Measurements from ENCODE around the gene CHST2. TPM values are rescaled to one million over a fixed set of nuclear protein-coding genes. Genes with fewer than 3 reads are reported as not detected.

Gene CHST2
- polyA plus RNA-seq, 4 donors: 0.81 to 3.4 (median 2.2) TPM; not detected in 1

DNA sequence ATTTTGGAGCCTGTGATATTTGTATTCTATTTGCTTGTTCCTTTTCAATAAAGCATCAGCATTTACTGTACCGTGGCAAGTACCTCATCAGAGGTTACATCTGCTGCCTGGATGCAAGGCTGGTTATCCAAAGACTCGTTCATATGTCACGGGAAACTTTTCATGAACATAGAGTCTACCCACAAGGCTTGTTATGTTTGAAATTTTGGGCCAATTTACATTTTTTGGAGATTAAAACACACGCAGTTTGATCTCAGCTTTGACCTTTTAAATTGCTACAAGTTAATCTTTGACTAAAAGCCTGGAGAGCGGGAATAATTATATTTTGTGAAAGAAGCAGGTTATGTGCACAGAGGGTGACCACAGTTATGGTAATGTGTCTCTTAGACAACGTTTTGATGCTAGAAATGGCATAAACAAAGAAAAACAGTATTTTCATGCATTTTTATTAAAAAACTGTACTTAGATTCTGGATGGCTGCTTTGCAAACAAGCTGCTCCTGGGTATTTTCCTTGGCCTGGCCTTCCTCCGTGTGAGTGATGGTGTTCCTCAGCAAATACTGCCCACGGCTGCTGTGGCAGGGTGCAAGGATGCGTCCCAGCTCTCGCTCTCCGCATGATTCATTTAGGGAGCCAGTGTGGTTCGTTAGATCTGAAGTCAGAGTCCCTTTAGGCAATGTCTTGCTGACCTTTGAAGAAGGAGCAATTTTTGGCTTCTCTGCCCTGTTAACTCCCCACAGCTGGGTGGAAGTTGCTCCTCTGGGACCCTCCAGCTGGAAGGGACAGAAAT, 27.1 kb downstream of the CHST2 start:
- Histone ChIP-seq H3K9me3 (ENCODE audit: control insufficient read depth in 2 of 2, insufficient read depth in 1 of 2, low read depth in 1 of 2, low read length in 1 of 2) (no peaks in the 10 kb centered on the region), H3K27me3 (ENCODE audit: control insufficient read depth in 3 of 3, insufficient read depth in 3 of 3, low read length in 3 of 3) (no peaks in the 10 kb centered on the region), H3K4me1 (ENCODE audit: control insufficient read depth in 3 of 3, insufficient read depth in 2 of 3, low read depth in 1 of 3, low read length in 2 of 3) (no peaks in the 10 kb centered on the region), H3K36me3 (ENCODE audit: control insufficient read depth in 3 of 3, insufficient read depth in 2 of 3, low read depth in 1 of 3, low read length in 3 of 3) (no peaks in the 10 kb centered on the region), H3K27ac (ENCODE audit: low read depth in 1 of 3, low read length in 2 of 3) (no peak overlapping the region), H3K4me3 (ENCODE audit: low read depth in 1 of 3, low read length in 3 of 3) (no peak overlapping the region)
- WGBS, 3 donors: 59 to 67% (median 61%) methylated on average over 12 of the region's 12 CpGs
- FAIRE-seq: no peak
- DNase-seq: no peak

DNA sequence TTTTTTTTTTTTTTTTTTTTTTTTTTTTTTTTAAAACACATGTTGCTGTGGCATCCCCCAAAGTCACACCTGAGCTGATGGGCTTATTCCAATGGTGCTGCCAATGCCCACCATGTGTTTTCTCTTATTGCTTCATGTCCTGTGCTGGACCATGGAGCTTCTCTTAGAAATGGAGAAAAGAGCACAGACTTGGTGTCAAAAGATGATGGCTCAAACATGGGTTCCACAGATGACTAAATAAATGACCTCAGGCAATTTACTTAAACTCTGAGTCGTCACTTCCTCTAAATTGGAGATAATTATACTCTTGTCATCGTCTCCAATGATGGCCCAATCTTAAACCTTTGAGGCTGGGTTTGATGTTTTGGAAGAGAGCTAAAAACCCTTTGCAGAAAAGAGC, 28.1 kb downstream of the CHST2 start:
- H3K9me3 ChIP-seq (ENCODE audit: control insufficient read depth in 2 of 2, insufficient read depth in 1 of 2, low read depth in 1 of 2, low read length in 1 of 2): no peaks in the 10 kb centered on the region
- no peak for FAIRE-seq
- DNase-seq: no peak

DNA sequence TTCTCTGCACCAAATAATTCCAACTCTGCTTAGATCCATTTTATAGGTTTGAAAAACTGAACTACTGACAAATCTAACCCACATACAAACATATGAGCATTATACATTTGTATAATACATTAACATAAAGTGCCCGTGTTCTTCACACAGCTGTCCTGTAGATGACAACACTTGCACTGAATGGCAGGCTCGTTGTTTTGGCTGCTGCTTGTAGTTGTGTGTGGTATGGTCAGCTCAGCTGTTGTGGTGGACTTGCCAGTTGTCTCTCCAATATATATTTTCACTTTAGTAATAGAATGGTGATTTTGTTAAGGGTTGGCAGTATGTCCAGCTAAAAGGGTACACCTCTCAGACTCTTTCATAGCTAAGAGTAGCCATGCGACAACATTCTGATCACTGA, 30.5 kb downstream of the CHST2 start:
- Histone ChIP-seq H3K27ac (ENCODE audit: low read depth in 1 of 3, low read length in 2 of 3) (no peak overlapping the region), H3K9me3 (ENCODE audit: control insufficient read depth in 2 of 2, insufficient read depth in 1 of 2, low read depth in 1 of 2, low read length in 1 of 2) (no peaks in the 10 kb centered on the region), H3K27me3 (ENCODE audit: control insufficient read depth in 3 of 3, insufficient read depth in 3 of 3, low read length in 3 of 3) (no peaks in the 10 kb centered on the region), H3K36me3 (ENCODE audit: control insufficient read depth in 3 of 3, insufficient read depth in 2 of 3, low read depth in 1 of 3, low read length in 3 of 3) (no peaks in the 10 kb centered on the region), H3K4me3 (ENCODE audit: low read depth in 1 of 3, low read length in 3 of 3) (no peak overlapping the region), H3K4me1 (ENCODE audit: control insufficient read depth in 3 of 3, insufficient read depth in 2 of 3, low read depth in 1 of 3, low read length in 2 of 3) (no peaks in the 10 kb centered on the region)
- WGBS, 3 donors: 86 to 92% (median 91%) methylated on average over 3 of the region's 3 CpGs
- FAIRE-seq: no peak
- no peak for DNase-seq

More for the DNA sequence above, 28.1 kb downstream of the CHST2 start:
- 65 to 69% (median 66%) methylated on average over 2 of the region's 2 CpGs for WGBS, 3 donors
- Histone ChIP-seq H3K36me3 (ENCODE audit: control insufficient read depth in 3 of 3, insufficient read depth in 2 of 3, low read depth in 1 of 3, low read length in 3 of 3) (no peaks in the 10 kb centered on the region), H3K4me1 (ENCODE audit: control insufficient read depth in 3 of 3, insufficient read depth in 2 of 3, low read depth in 1 of 3, low read length in 2 of 3) (no peaks in the 10 kb centered on the region), H3K27me3 (ENCODE audit: control insufficient read depth in 3 of 3, insufficient read depth in 3 of 3, low read length in 3 of 3) (no peaks in the 10 kb centered on the region), H3K27ac (ENCODE audit: low read depth in 1 of 3, low read length in 2 of 3) (no peak overlapping the region), H3K4me3 (ENCODE audit: low read depth in 1 of 3, low read length in 3 of 3) (no peak overlapping the region)

DNA sequence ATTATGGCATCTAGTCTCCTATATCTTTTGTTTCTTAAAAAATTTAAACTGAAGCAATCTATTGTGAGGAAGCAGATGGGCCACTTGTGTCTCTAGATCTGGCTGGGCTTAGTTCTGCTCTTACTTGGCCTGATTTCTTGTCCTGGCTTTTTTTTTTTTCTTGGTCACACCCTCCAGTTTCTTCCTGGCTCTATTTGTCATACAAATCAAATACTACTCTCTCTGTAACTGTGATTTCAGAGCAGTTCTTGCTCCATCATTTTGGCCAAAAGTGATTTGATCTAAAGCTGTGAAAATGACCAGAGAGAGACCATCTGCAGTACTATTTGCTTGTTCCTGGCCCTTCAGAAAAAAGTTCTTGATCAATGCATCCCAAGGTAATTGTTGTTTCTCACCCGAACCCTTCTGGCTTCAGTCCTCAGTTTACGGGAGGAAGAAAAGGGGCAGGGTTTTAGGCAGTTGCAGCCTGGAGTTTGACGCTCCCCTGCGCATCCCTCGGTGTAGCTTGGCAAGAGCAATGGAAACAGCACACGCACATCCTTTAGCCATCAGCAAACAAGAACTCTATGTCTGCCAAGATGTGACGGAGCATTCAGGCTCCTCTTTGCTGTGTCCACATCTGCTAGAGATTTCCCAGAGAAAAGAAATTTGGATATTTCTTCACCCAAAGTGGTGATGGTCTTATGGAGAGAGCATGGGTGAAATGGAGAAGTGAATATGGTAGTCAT, 31.6 kb downstream of the CHST2 start:
- FAIRE-seq: no peak
- H3K9me3 ChIP-seq (ENCODE audit: control insufficient read depth in 2 of 2, insufficient read depth in 1 of 2, low read depth in 1 of 2, low read length in 1 of 2): no peaks in the 10 kb centered on the region
- DNase-seq: no peak
- H3K36me3 ChIP-seq (ENCODE audit: control insufficient read depth in 3 of 3, insufficient read depth in 2 of 3, low read depth in 1 of 3, low read length in 3 of 3): no peaks in the 10 kb centered on the region
- H3K4me1 ChIP-seq (ENCODE audit: control insufficient read depth in 3 of 3, insufficient read depth in 2 of 3, low read depth in 1 of 3, low read length in 2 of 3): no peaks in the 10 kb centered on the region
- WGBS, 3 donors: 67 to 86% (median 86%) methylated on average over 7 of the region's 7 CpGs
- no peak overlapping the region for H3K27ac ChIP-seq (ENCODE audit: low read depth in 1 of 3, low read length in 2 of 3)
- no peaks in the 10 kb centered on the region for H3K27me3 ChIP-seq (ENCODE audit: control insufficient read depth in 3 of 3, insufficient read depth in 3 of 3, low read length in 3 of 3)
- no peak overlapping the region for H3K4me3 ChIP-seq (ENCODE audit: low read depth in 1 of 3, low read length in 3 of 3)

DNA sequence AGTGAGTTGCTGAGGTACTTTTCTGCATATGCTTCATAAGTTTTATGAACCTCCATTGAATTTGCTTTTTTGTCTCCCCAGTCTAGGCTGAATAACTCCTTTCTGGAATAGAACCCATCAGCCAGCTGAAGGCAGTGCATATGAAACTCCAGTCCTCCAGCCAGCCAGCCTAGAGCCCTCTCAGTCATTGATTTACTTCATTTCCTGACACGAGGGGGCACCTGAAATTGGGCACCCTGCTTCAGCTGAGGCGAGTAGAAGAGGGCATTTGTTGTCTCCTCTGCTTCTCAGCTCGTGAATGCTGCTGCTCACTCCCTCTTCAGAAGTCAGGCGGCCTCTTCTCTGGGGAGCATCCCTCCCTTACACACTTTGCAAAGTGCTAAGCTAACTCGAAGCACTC, 32.5 kb downstream of the CHST2 start:
- no peak for DNase-seq
- Histone ChIP-seq H3K36me3 (ENCODE audit: control insufficient read depth in 3 of 3, insufficient read depth in 2 of 3, low read depth in 1 of 3, low read length in 3 of 3) (no peaks in the 10 kb centered on the region), H3K27me3 (ENCODE audit: control insufficient read depth in 3 of 3, insufficient read depth in 3 of 3, low read length in 3 of 3) (no peaks in the 10 kb centered on the region), H3K4me1 (ENCODE audit: control insufficient read depth in 3 of 3, insufficient read depth in 2 of 3, low read depth in 1 of 3, low read length in 2 of 3) (no peaks in the 10 kb centered on the region), H3K27ac (ENCODE audit: low read depth in 1 of 3, low read length in 2 of 3) (no peak overlapping the region), H3K4me3 (ENCODE audit: low read depth in 1 of 3, low read length in 3 of 3) (no peak overlapping the region), H3K9me3 (ENCODE audit: control insufficient read depth in 2 of 2, insufficient read depth in 1 of 2, low read depth in 1 of 2, low read length in 1 of 2) (no peaks in the 10 kb centered on the region)
- no peak for FAIRE-seq
- WGBS, 3 donors: 69 to 83% (median 81%) methylated on average over 5 of the region's 5 CpGs

DNA sequence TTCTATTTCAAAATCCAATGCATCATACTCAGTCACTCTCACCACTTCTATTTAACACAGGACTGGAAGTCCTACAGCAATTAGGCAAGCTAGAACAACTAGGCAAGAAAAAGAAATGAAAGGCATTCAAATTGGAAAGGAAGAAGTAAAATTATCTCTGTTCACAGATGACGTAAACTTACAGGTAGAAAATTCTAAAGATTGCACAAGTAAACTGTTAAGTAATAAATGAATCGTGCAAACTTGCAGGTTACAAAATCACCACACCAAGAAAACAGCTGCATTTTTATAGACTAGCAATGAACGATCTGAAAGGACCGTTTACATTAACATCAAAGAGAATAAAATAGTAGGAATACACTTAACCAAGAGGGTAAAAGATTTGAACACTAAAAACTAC, 36.2 kb downstream of the CHST2 start:
- Histone ChIP-seq H3K4me1 (ENCODE audit: control insufficient read depth in 3 of 3, insufficient read depth in 2 of 3, low read depth in 1 of 3, low read length in 2 of 3) (no peaks in the 10 kb centered on the region), H3K36me3 (ENCODE audit: control insufficient read depth in 3 of 3, insufficient read depth in 2 of 3, low read depth in 1 of 3, low read length in 3 of 3) (no peaks in the 10 kb centered on the region), H3K9me3 (ENCODE audit: control insufficient read depth in 2 of 2, insufficient read depth in 1 of 2, low read depth in 1 of 2, low read length in 1 of 2) (no peaks in the 10 kb centered on the region), H3K27ac (ENCODE audit: low read depth in 1 of 3, low read length in 2 of 3) (no peak overlapping the region), H3K4me3 (ENCODE audit: low read depth in 1 of 3, low read length in 3 of 3) (no peak overlapping the region), H3K27me3 (ENCODE audit: control insufficient read depth in 3 of 3, insufficient read depth in 3 of 3, low read length in 3 of 3) (no peaks in the 10 kb centered on the region)
- FAIRE-seq (no peak), DNase-seq (no peak)
- 39 to 68% (median 53%) methylated on average over 4 of the region's 4 CpGs for WGBS, 3 donors

DNA sequence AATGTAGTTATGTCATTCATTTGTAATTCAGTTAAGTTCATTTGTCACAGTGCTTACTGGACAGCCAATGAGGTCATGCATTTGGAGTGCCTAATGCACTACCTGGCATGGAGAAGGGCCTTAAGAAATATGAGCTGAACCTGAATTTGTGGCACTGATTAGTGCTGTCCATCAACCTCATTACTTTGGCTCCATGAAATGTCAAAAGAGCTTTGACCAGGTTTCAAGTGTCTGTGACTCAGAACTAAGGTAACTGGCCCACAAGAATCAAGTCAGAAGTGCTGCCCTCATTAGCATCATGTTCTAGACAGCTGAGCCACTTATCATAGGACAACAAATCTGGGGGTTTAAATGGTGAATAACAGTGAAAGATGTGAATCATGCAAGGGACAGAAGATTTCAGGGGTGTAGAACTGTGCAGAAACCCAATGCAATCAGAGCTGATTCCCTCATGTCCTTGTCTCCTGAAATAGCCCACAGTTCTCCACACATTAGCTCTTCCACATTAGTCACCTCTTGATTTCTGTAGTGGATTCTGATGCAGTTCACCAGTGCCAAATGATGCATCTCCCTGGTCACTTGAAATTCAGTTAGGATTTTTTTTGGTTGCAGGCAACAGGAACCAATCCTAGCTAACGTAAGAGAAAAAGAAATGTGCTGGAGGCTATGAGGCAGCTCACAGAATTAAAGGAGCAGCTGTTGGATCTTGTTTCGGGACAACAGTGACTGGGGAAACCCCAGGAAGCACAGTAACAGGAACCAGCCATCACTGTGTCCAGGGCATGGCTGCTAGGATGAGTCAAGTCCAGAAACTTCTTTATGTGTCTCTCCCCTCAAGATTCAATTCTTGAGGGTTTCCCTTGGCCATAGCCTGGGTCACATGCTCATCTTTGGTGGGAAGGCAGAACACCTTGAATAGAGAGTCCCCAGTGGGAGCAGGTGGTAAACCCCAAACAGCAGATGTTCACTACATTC, 38.7 kb downstream of the CHST2 start:
- no peak overlapping the region for H3K4me3 ChIP-seq (ENCODE audit: low read depth in 1 of 3, low read length in 3 of 3)
- H3K27me3 ChIP-seq (ENCODE audit: control insufficient read depth in 3 of 3, insufficient read depth in 3 of 3, low read length in 3 of 3): no peaks in the 10 kb centered on the region
- no peaks in the 10 kb centered on the region for H3K36me3 ChIP-seq (ENCODE audit: control insufficient read depth in 3 of 3, insufficient read depth in 2 of 3, low read depth in 1 of 3, low read length in 3 of 3)
- FAIRE-seq (no peak), DNase-seq (no peak)
- no peaks in the 10 kb centered on the region for H3K9me3 ChIP-seq (ENCODE audit: control insufficient read depth in 2 of 2, insufficient read depth in 1 of 2, low read depth in 1 of 2, low read length in 1 of 2)
- 40 to 53% (median 44%) methylated on average over 2 of the region's 2 CpGs for WGBS, 3 donors
- H3K4me1 ChIP-seq (ENCODE audit: control insufficient read depth in 3 of 3, insufficient read depth in 2 of 3, low read depth in 1 of 3, low read length in 2 of 3): no peaks in the 10 kb centered on the region
- no peak overlapping the region for H3K27ac ChIP-seq (ENCODE audit: low read depth in 1 of 3, low read length in 2 of 3)

DNA sequence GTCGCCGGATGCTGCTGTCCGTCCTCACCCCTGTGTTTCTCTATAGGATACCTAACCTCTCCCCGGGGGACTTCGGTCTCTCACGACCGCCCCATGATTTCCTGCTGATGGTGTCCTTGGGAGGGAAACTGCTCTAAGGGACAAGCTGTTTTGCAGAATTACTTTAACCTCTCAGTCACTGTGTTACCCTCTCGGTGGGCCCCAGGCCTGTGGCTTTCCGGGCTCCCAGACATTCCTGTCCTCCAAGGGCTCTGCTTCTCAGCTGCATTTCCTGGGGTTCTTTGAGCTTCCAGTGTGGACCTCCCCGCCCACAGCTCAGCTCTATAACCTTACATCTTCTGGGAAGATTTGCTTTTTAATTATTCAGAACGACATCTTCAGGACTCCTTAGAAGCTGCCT, 40.9 kb downstream of the CHST2 start:
- Histone ChIP-seq H3K9me3 (ENCODE audit: control insufficient read depth in 2 of 2, insufficient read depth in 1 of 2, low read depth in 1 of 2, low read length in 1 of 2) (no peaks in the 10 kb centered on the region), H3K4me1 (ENCODE audit: control insufficient read depth in 3 of 3, insufficient read depth in 2 of 3, low read depth in 1 of 3, low read length in 2 of 3) (no peaks in the 10 kb centered on the region), H3K4me3 (ENCODE audit: low read depth in 1 of 3, low read length in 3 of 3) (no peak overlapping the region), H3K36me3 (ENCODE audit: control insufficient read depth in 3 of 3, insufficient read depth in 2 of 3, low read depth in 1 of 3, low read length in 3 of 3) (no peaks in the 10 kb centered on the region), H3K27ac (ENCODE audit: low read depth in 1 of 3, low read length in 2 of 3) (no peak overlapping the region), H3K27me3 (ENCODE audit: control insufficient read depth in 3 of 3, insufficient read depth in 3 of 3, low read length in 3 of 3) (no peaks in the 10 kb centered on the region)
- 85 to 88% (median 87%) methylated on average over 11 of the region's 11 CpGs for WGBS, 3 donors
- FAIRE-seq: no peak
- DNase-seq: no peak
